NB4 (cell line): Measurements from ENCODE around the gene PCDHGA1.

Experiments
- MYC ChIP-seq: IDR thresholded peaks from 2 replicates; pipeline ENCODE4 v1.6.1; 2011; ENCODE audit warnings: low read depth, low read length
- POLR2A ChIP-seq: IDR thresholded peaks from 2 replicates; pipeline ENCODE4 v1.6.1; 2011; ENCODE audit warnings: mild to moderate bottlenecking; ENCODE audit not compliant: insufficient read length; ENCODE audit errors: extremely low read depth

DNA sequence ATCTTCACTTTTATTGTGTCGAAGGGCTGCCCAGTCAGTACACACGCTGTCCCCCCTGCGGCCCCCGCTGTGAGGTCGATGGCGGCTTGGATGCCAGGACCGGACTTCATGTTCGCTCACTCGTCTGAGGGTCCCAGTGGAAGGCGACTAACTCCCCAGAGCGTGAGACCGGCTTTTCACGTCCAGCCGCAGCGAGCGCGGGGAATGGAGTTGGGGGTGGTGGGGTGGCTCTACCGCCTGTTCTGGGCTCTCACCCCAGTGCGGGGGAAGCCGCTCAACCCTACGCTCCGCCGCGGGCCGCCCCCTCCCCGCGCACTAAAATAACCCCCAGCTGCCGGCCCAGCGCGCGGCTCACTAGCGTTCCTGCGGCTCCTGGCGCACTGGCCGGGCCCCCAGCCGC lies 26.6 kb upstream of the PCDHGA1 start, which contains the start of gene SLC25A2:
- TF ChIP-seq MYC (no peak), POLR2A (no peak)
